Neural cell (in vitro differentiated cells): ENCODE measurements around the gene NTRK2.

Experiments used
- EP300 ChIP-seq: fragments of 450-650 bp; conservative IDR thresholded peaks from 2 replicates; pipeline ENCODE4 v1.6.1; 2014; ENCODE audit warnings: antibody characterized with exemption, mild to moderate bottlenecking, moderate library complexity; ENCODE audit not compliant: poor library complexity, severe bottlenecking
- EZH2 ChIP-seq: fragments of 200-600, 300-800 bp; shearing (Covaris generic), sonication (generic); IDR thresholded peaks from 2 replicates; pipeline ENCODE4 v1.6.1; 2014; ENCODE audit warnings: antibody characterized with exemption, low read length, borderline replicate concordance, mild to moderate bottlenecking; ENCODE audit not compliant: insufficient read depth, poor library complexity, severe bottlenecking
- POLR2AphosphoS5 ChIP-seq: IDR thresholded peaks from 2 replicates; pipeline ENCODE4 v1.6.1; 2012
- TF ChIP-seq, protein P1 (sequence below): fragments of 450-650 bp; IDR thresholded peaks from 2 replicates; pipeline ENCODE4 v1.5.1; 2014; ENCODE audit warnings: antibody characterized with exemption, mild to moderate bottlenecking, moderate library complexity; ENCODE audit not compliant: poor library complexity, severe bottlenecking

DNA sequence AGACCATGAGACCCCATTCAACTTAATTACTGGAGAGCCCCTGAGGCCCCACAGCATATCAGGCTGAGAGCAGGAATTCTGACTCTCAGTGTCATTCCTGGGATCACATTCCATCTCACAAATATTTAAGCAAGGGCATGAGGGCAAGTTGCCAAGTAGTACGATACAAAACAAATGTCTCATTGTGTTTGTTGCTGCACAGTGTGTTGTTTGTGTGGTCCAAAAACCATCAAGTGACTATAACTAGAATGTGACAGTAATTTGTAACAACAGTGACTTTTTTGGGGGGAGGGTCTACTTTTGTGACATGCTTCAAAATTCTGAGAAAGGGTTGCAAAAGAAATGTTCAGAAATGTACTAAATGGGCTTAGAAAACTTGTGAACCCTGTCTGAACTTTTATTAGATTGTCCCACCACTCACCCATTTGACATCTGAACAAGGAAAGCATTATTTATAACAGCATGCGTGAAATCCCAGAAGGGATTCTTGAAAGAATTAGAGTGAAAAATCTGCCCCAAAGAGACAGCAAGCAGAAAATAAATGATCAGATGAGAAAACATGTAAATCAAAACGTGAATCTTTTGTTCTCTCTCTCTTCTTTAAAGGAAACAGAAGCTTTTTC is 347.0 kb downstream of the NTRK2 start:
- TF ChIP-seq, protein P1, sequence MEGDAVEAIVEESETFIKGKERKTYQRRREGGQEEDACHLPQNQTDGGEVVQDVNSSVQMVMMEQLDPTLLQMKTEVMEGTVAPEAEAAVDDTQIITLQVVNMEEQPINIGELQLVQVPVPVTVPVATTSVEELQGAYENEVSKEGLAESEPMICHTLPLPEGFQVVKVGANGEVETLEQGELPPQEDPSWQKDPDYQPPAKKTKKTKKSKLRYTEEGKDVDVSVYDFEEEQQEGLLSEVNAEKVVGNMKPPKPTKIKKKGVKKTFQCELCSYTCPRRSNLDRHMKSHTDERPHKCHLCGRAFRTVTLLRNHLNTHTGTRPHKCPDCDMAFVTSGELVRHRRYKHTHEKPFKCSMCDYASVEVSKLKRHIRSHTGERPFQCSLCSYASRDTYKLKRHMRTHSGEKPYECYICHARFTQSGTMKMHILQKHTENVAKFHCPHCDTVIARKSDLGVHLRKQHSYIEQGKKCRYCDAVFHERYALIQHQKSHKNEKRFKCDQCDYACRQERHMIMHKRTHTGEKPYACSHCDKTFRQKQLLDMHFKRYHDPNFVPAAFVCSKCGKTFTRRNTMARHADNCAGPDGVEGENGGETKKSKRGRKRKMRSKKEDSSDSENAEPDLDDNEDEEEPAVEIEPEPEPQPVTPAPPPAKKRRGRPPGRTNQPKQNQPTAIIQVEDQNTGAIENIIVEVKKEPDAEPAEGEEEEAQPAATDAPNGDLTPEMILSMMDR = no peak
- TF ChIP-seq POLR2AphosphoS5 = no peak
- no peak for TF ChIP-seq EP300
- no peak for TF ChIP-seq EZH2
